Nucleus accumbens (tissue), 56 donors: Measurements from ENCODE around the gene SH3PXD2B.

ENCODE experiments used
- DNase-seq, 56 donors: peaks; one replicate each; lab custom pipeline; 2025; lab: John Stamatoyannopoulos, UW

Gene SH3PXD2B

GRCh38 chr5:172454358-172455086 is at the start of gene SH3PXD2B:
SH3PXD2B (minus strand) TSS chr5:172454525; CDS start chr5:172454352, 173 bp downstream.
- DNase-seq, result peak in 37 of 56 donors; percentile 34 to 87 (median 60)

- DNase-seq, result no peak
These were observed 48.6 kb upstream of the SH3PXD2B start for GRCh38 chr5:172502969-172503368.

- no peak for DNase-seq
These were observed 48.1 kb upstream of the SH3PXD2B start for GRCh38 chr5:172502410-172502809.

GRCh38 chr5:172501708-172502320 is 47.5 kb upstream of the SH3PXD2B start:
- no peak for DNase-seq

- DNase-seq, result no peak
These were observed 45.0 kb upstream of the SH3PXD2B start for GRCh38 chr5:172499287-172499686.

- DNase-seq, result no peak
These were observed 44.3 kb upstream of the SH3PXD2B start for GRCh38 chr5:172498431-172499129.

- DNase-seq, result no peak
These were observed 43.4 kb upstream of the SH3PXD2B start for GRCh38 chr5:172497591-172498255.

GRCh38 chr5:172496671-172497371 is 42.5 kb upstream of the SH3PXD2B start:
- DNase-seq, result peak in 25 of 56 donors; percentile 5 to 59 (median 29)

GRCh38 chr5:172494630-172495505 is 40.5 kb upstream of the SH3PXD2B start:
- DNase-seq, result no peak

- DNase-seq, result no peak
These were observed 39.6 kb upstream of the SH3PXD2B start for GRCh38 chr5:172493906-172494305.

- no peak for DNase-seq
These were observed 39.1 kb upstream of the SH3PXD2B start for GRCh38 chr5:172493461-172493860.

- no peak for DNase-seq
These were observed 38.7 kb upstream of the SH3PXD2B start for GRCh38 chr5:172493002-172493401.

- no peak for DNase-seq
These were observed 37.9 kb upstream of the SH3PXD2B start for GRCh38 chr5:172492097-172492840.

- no peak for DNase-seq
These were observed 37.2 kb upstream of the SH3PXD2B start for GRCh38 chr5:172491481-172491880.

- no peak for DNase-seq
These were observed 36.5 kb upstream of the SH3PXD2B start for GRCh38 chr5:172490514-172491461.

- no peak for DNase-seq
These were observed 33.9 kb upstream of the SH3PXD2B start for GRCh38 chr5:172488221-172488620.

GRCh38 chr5:172487671-172488070 is 33.3 kb upstream of the SH3PXD2B start:
- DNase-seq, result no peak
